CD14-positive monocyte (primary cell): ENCODE results near the gene MKRN2OS. TPM values are rescaled to one million over a fixed set of nuclear protein-coding genes. Genes with fewer than 3 reads are reported as not detected.

Experiments
- DNase-seq, 3 donors: peaks; one replicate each; pipeline ENCODE4 v3.0.0-alpha.2; 2011 to 2022
- H2AFZ ChIP-seq: 2 replicates; pipeline ENCODE4 v1.6.0; 2012; ENCODE audit warnings: mild to moderate bottlenecking, low read depth, low read length, inconsistent platforms; ENCODE audit not compliant: insufficient read depth, poor library complexity, severe bottlenecking
- H3K27ac ChIP-seq, 2 donors: 1 replicate in 1 of 2; 2 replicates in 1 of 2; pipeline ENCODE4 v1.5.1; 2012 to 2013; ENCODE audit warnings: low read length in 2 of 2, control low read depth in 1 of 2, inconsistent platforms in 1 of 2, low read depth in 1 of 2, mild to moderate bottlenecking in 1 of 2
- H3K27me3 ChIP-seq, 2 donors: one replicate each; pipeline versions ENCODE4 v1.6.0 to v1.6.1; 2011 to 2013; ENCODE audit warnings: low read length in 2 of 2; ENCODE audit not compliant: control insufficient read depth in 2 of 2, insufficient read depth in 2 of 2
- H3K36me3 ChIP-seq, 2 donors: replicated peaks in 1 of 2; 1 replicate in 1 of 2; 2 replicates in 1 of 2; pipeline versions ENCODE4 v1.5.1 to v1.6.1; 2012 to 2013; ENCODE audit warnings: low read length in 2 of 2, control low read depth in 1 of 2, inconsistent platforms in 1 of 2, mild to moderate bottlenecking in 1 of 2; ENCODE audit not compliant: insufficient read depth in 2 of 2, control insufficient read depth in 1 of 2
- H3K4me1 ChIP-seq, 2 donors: 1 replicate in 1 of 2; 2 replicates in 1 of 2; pipeline versions ENCODE4 v1.5.1 to v1.6.1; 2012 to 2013; ENCODE audit warnings: low read length in 2 of 2, control low read depth in 1 of 2, inconsistent platforms in 1 of 2, mild to moderate bottlenecking in 1 of 2, moderate library complexity in 1 of 2; ENCODE audit not compliant: insufficient read depth in 2 of 2, control insufficient read depth in 1 of 2
- H3K4me2 ChIP-seq: replicated peaks from 2 replicates; pipeline ENCODE3; 2012; ENCODE audit warnings: low read length, moderate library complexity, mild to moderate bottlenecking; ENCODE audit not compliant: poor library complexity, severe bottlenecking; ENCODE audit errors: extremely low read depth
- H3K4me3 ChIP-seq, 3 experiments: fragments of 200-600 bp in 1 of 3; sonication (generic) in 1 of 3; replicated peaks in 1 of 3; 1 replicate in 2 of 3; 2 replicates in 1 of 3; pipeline ENCODE4 v1.5.1; 2011 to 2013; ENCODE audit warnings: low read length in 3 of 3, mild to moderate bottlenecking in 3 of 3, control low read depth in 2 of 3, low read depth in 2 of 3, inconsistent platforms in 1 of 3, moderate library complexity in 1 of 3
- H3K79me2 ChIP-seq: 2 replicates; pipeline ENCODE4 v1.6.0; 2012; ENCODE audit warnings: mild to moderate bottlenecking, control low read depth, inconsistent platforms, low read length, moderate library complexity; ENCODE audit not compliant: insufficient read depth
- H3K9ac ChIP-seq: 2 replicates; pipeline ENCODE4 v1.6.0; 2017; ENCODE audit warnings: low read length, mild to moderate bottlenecking; ENCODE audit not compliant: insufficient read depth, poor library complexity, severe bottlenecking
- H3K9me3 ChIP-seq, 2 donors: replicated peaks in 1 of 2; 1 replicate in 1 of 2; 2 replicates in 1 of 2; pipeline versions ENCODE4 v1.5.1 to v1.6.1; 2012 to 2013; ENCODE audit warnings: low read length in 2 of 2, control low read depth in 1 of 2; ENCODE audit not compliant: control insufficient read depth in 1 of 2, insufficient read depth in 1 of 2
- H4K20me1 ChIP-seq: 2 replicates; pipeline ENCODE4 v1.6.0; 2012; ENCODE audit warnings: mild to moderate bottlenecking, low read length, control low read depth, moderate library complexity; ENCODE audit not compliant: insufficient read depth
- H3K27ac Mint-ChIP-seq, 7 donors: one replicate each; pipeline ENCODE4 v1.8.0; 2020; ENCODE audit warnings: mild to moderate bottlenecking in 7 of 7, mixed read lengths in 7 of 7, moderate library complexity in 6 of 7, inconsistent platforms in 2 of 7
- H3K27me3 Mint-ChIP-seq, 3 donors: one replicate each; pipeline ENCODE4 v1.8.0; 2021 to 2022; ENCODE audit warnings: low read depth in 3 of 3, mild to moderate bottlenecking in 3 of 3, mixed read lengths in 3 of 3, moderate library complexity in 3 of 3, inconsistent platforms in 1 of 3
- H3K36me3 Mint-ChIP-seq, 2 donors: one replicate each; pipeline ENCODE4 v1.8.0; 2020; ENCODE audit warnings: mixed read lengths in 2 of 2, inconsistent platforms in 1 of 2, mild to moderate bottlenecking in 1 of 2
- H3K4me1 Mint-ChIP-seq: one replicate; pipeline ENCODE4 v1.8.0; 2020; ENCODE audit warnings: mild to moderate bottlenecking, mixed read lengths
- H3K4me3 Mint-ChIP-seq, 2 donors: one replicate each; pipeline ENCODE4 v1.8.0; 2020; ENCODE audit warnings: mild to moderate bottlenecking in 2 of 2, mixed read lengths in 2 of 2, moderate library complexity in 1 of 2
- H3K9me3 Mint-ChIP-seq, 7 donors: one replicate each; pipeline ENCODE4 v1.8.0; 2020 to 2022; ENCODE audit warnings: mixed read lengths in 7 of 7, mild to moderate bottlenecking in 6 of 7, moderate library complexity in 6 of 7, inconsistent platforms in 2 of 7
- WGBS: methylation state at CpG from one replicate; pipeline ENCODE4 v1.1.5; 2013; ENCODE audit warnings: missing lambda C conversion rate; ENCODE audit not compliant: insufficient coverage; 5-methylcytosine and 5-hydroxymethylcytosine counted together
- intact Hi-C, 2 donors: fragments of 100-400 bp; cut with micrococcal nuclease; formaldehyde crosslinking; loops; one replicate each; pipeline versions ENCODE4 v1.15.0 to v1.15.1; 2023
- polyA plus RNA-seq, 3 donors: library from polyadenylated mRNA; depleted of rRNA in 1 of 3; unstranded in 2 of 3; stranded (reverse) in 1 of 3; fragments of 300-500 nt in 2 of 3; fragments of >200 nt in 1 of 3; fragmentation: Illumina TruSeq in 2 of 3; gene quantifications; 1 replicate in 2 of 3; 2 replicates in 1 of 3; pipeline ENCODE4 v1.2.3, GENCODE V29; 2012 to 2021
- TF ChIP-seq, protein P1 (sequence below): fragments of 200-600 bp; IDR thresholded peaks from one replicate; pipeline ENCODE4 v1.8.0; 2022; ENCODE audit warnings: antibody characterized with exemption, mild to moderate bottlenecking

Gene MKRN2OS
- polyA plus RNA-seq, 3 donors: not detected

DNA sequence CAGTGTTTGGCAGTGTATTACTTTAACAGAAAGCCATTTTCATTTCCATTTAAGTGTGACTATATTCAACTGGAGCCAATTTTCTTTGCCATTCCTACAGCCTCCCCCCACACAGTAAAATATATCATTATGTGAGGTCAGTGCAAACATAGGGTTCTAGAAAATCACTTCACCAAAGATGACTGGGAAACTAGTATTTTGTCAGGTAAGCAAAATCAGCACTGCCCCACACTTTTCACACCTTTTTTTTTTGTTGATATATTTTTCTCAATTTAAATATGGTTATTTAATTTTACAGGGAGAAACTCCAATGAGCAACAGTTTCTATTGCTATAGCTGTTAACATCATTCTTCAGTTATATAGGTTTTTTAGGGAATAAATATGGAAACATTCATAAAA lies 29.7 kb downstream of the MKRN2OS start:
- H3K4me1 Mint-ChIP-seq: no peaks in the 10 kb centered on the region
- Histone ChIP-seq H2AFZ (no peak overlapping the region), H3K27me3 (no peaks in the 10 kb centered on the region), H4K20me1 (no peaks in the 10 kb centered on the region), H3K27ac (no peak overlapping the region), H3K9ac (no peak overlapping the region), H3K4me2 (no peak overlapping the region), H3K36me3 (peaks cover 0 to 34% of the 10 kb centered on the region in 2 donors), H3K4me3 (no peak overlapping the region), H3K4me1 (no peaks in the 10 kb centered on the region), H3K79me2 (no peaks in the 10 kb centered on the region), H3K9me3 (no peaks in the 10 kb centered on the region)
- DNase-seq: no peak
- intact Hi-C loops: no loop called here
- H3K9me3 Mint-ChIP-seq: peaks cover 0 to 2% (median 0%) of the 10 kb centered on the region in 7 donors
- TF ChIP-seq, protein P1, sequence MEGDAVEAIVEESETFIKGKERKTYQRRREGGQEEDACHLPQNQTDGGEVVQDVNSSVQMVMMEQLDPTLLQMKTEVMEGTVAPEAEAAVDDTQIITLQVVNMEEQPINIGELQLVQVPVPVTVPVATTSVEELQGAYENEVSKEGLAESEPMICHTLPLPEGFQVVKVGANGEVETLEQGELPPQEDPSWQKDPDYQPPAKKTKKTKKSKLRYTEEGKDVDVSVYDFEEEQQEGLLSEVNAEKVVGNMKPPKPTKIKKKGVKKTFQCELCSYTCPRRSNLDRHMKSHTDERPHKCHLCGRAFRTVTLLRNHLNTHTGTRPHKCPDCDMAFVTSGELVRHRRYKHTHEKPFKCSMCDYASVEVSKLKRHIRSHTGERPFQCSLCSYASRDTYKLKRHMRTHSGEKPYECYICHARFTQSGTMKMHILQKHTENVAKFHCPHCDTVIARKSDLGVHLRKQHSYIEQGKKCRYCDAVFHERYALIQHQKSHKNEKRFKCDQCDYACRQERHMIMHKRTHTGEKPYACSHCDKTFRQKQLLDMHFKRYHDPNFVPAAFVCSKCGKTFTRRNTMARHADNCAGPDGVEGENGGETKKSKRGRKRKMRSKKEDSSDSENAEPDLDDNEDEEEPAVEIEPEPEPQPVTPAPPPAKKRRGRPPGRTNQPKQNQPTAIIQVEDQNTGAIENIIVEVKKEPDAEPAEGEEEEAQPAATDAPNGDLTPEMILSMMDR: no peak
- H3K36me3 Mint-ChIP-seq: peaks cover 27 to 36% of the 10 kb centered on the region in 2 donors
- H3K4me3 Mint-ChIP-seq: no peak overlapping the region
- no peaks in the 10 kb centered on the region for H3K27me3 Mint-ChIP-seq
- no peak overlapping the region for H3K27ac Mint-ChIP-seq

DNA sequence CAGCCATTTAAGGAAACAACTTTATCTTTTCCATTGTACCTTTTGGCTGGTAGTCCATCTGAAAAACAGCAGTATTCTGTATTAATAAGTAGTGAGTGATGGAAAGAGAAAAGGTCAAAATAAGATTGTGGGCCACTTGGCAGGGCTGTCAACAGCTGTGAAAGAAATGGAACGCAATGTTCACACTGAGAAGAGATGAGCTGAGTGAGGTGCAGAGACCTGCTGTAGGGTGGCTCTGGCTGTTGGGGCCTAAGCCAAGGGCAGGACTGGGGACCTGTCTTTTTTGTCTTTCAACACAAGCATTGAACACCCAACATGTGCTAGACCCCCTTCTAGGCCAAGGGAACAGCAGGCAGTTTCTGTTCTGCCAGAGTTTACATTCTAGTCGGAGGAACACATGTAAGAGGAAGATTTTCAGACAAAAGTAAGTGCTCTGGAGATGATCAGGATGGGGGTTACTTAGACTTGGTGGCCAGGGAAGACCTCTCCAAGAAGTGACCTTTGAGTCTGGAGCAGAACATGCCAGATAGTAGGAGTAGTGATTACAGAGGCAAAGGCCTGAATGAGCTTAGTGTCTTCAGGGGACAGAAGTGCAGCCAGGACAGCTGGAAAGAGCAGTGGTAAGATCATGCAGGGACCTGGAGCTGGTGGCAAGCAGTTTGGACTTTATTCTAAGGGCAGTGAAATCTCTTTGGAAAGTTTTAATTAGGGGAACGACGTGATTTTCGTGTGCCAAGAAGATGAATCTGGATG lies 31.4 kb downstream of the MKRN2OS start:
- H3K4me1 Mint-ChIP-seq: no peaks in the 10 kb centered on the region
- TF ChIP-seq, protein P1: no peak
- peak overlapping the region in 1 of 7 donors; percentile 52 for H3K27ac Mint-ChIP-seq
- H4K20me1 ChIP-seq: no peaks in the 10 kb centered on the region
- no peaks in the 10 kb centered on the region for H3K79me2 ChIP-seq
- WGBS: 96% methylated on average over 5 of the region's 5 CpGs
- no peak overlapping the region for H2AFZ ChIP-seq
- H3K36me3 ChIP-seq: peaks cover 0 to 41% of the 10 kb centered on the region in 2 donors
- H3K9me3 ChIP-seq: no peaks in the 10 kb centered on the region
- H3K4me2 ChIP-seq: no peak overlapping the region
- no peaks in the 10 kb centered on the region for H3K27me3 Mint-ChIP-seq
- no peak overlapping the region for H3K27ac ChIP-seq
- no peak for DNase-seq
- H3K27me3 ChIP-seq: no peaks in the 10 kb centered on the region
- no peak overlapping the region for H3K4me3 Mint-ChIP-seq
- H3K36me3 Mint-ChIP-seq: peaks cover 30 to 35% of the 10 kb centered on the region in 2 donors
- H3K9ac ChIP-seq: no peak overlapping the region
- no peak overlapping the region for H3K4me3 ChIP-seq
- H3K4me1 ChIP-seq: no peaks in the 10 kb centered on the region
- H3K9me3 Mint-ChIP-seq: peaks cover 0 to 1% (median 0%) of the 10 kb centered on the region in 7 donors
- intact Hi-C loops: no loop called here
